Measurements from ENCODE around the gene PGA3. TPM values are rescaled to one million over a fixed set of nuclear protein-coding genes. Genes with fewer than 3 reads are reported as not detected.
"Not testable (repeated sequence)": the region's sequence is repeated elsewhere in the genome, so short reads cannot be mapped to it uniquely, and the experiment has no call there.

Gene PGA3
- polyA plus RNA-seq, 1 donor from 2014 or later, result not detected

GRCh38 chr11:61183645-61184044, 19.7 kb upstream of the PGA3 start:
- Mint-ChIP-seq H3K4me1 (peaks cover 0 to 3% (median 2%) of the 10 kb centered on the region in 3 donors), H3K27me3 (peaks cover 4% of the 10 kb centered on the region), H3K27ac (no peak overlapping the region), H3K4me3 (peak overlapping the region in 1 of 4 donors; percentile 65), H3K9me3 (no peaks in the 10 kb centered on the region), H3K36me3 (no peaks in the 10 kb centered on the region)

GRCh38 chr11:61186504-61186903, 16.8 kb upstream of the PGA3 start:
- no peak overlapping the region for H3K27ac Mint-ChIP-seq
- H3K36me3 Mint-ChIP-seq, result no peaks in the 10 kb centered on the region
- no peak overlapping the region for H3K4me3 Mint-ChIP-seq
- peaks cover 0 to 5% (median 3%) of the 10 kb centered on the region in 3 donors for H3K4me1 Mint-ChIP-seq
- H3K9me3 Mint-ChIP-seq, result peaks cover 0 to 4% (median 0%) of the 10 kb centered on the region in 3 donors
- H3K27me3 Mint-ChIP-seq, result no peaks in the 10 kb centered on the region

- Mint-ChIP-seq H3K36me3 (no peaks in the 10 kb centered on the region), H3K9me3 (peaks cover 0 to 4% (median 0%) of the 10 kb centered on the region in 3 donors), H3K4me1 (peaks cover 0 to 5% (median 3%) of the 10 kb centered on the region in 3 donors), H3K27me3 (peaks cover 3% of the 10 kb centered on the region), H3K27ac (no peak overlapping the region), H3K4me3 (no peak overlapping the region)
These were observed 15.7 kb upstream of the PGA3 start for GRCh38 chr11:61187505-61188130.

- H3K27ac Mint-ChIP-seq, result peak overlapping the region in 1 of 3 donors; percentile 10
- peaks cover 0 to 5% (median 3%) of the 10 kb centered on the region in 3 donors for H3K4me1 Mint-ChIP-seq
- H3K36me3 Mint-ChIP-seq, result no peaks in the 10 kb centered on the region
- H3K9me3 Mint-ChIP-seq, result peaks cover 0 to 4% (median 0%) of the 10 kb centered on the region in 3 donors
- peaks cover 8% of the 10 kb centered on the region for H3K27me3 Mint-ChIP-seq
- H3K4me3 Mint-ChIP-seq, result no peak overlapping the region
These were observed 13.4 kb upstream of the PGA3 start for GRCh38 chr11:61189933-61190332.

- Mint-ChIP-seq H3K9me3 (peaks cover 0 to 4% (median 0%) of the 10 kb centered on the region in 3 donors), H3K4me3 (no peak overlapping the region), H3K36me3 (no peaks in the 10 kb centered on the region), H3K4me1 (peaks cover 0 to 3% (median 0%) of the 10 kb centered on the region in 3 donors), H3K27ac (no peak overlapping the region), H3K27me3 (peaks cover 15% of the 10 kb centered on the region)
These were observed 9.7 kb upstream of the PGA3 start for GRCh38 chr11:61193596-61193995.

GRCh38 chr11:61194169-61194671, 9.1 kb upstream of the PGA3 start:
- peaks cover 18% of the 10 kb centered on the region for H3K27me3 Mint-ChIP-seq
- H3K4me3 Mint-ChIP-seq, result no peak overlapping the region
- peaks cover 0 to 3% (median 0%) of the 10 kb centered on the region in 3 donors for H3K4me1 Mint-ChIP-seq
- peaks cover 0 to 8% (median 2%) of the 10 kb centered on the region in 3 donors for H3K9me3 Mint-ChIP-seq
- no peaks in the 10 kb centered on the region for H3K36me3 Mint-ChIP-seq
- no peak overlapping the region for H3K27ac Mint-ChIP-seq

- peaks cover 18% of the 10 kb centered on the region for H3K27me3 Mint-ChIP-seq
- peaks cover 0 to 8% (median 2%) of the 10 kb centered on the region in 3 donors for H3K9me3 Mint-ChIP-seq
- H3K27ac Mint-ChIP-seq, result no peak overlapping the region
- peaks cover 2% of the 10 kb centered on the region for H3K36me3 Mint-ChIP-seq
- no peak overlapping the region for H3K4me3 Mint-ChIP-seq
- peaks cover 0 to 3% (median 0%) of the 10 kb centered on the region in 3 donors for H3K4me1 Mint-ChIP-seq
These were observed 8.2 kb upstream of the PGA3 start for GRCh38 chr11:61194981-61195695.

- H3K4me3 Mint-ChIP-seq, result no peak overlapping the region
- H3K36me3 Mint-ChIP-seq, result peaks cover 3% of the 10 kb centered on the region
- H3K27me3 Mint-ChIP-seq, result peaks cover 18% of the 10 kb centered on the region
- H3K9me3 Mint-ChIP-seq, result peaks cover 0 to 8% (median 2%) of the 10 kb centered on the region in 3 donors
- H3K27ac Mint-ChIP-seq, result no peak overlapping the region
- peaks cover 0 to 3% (median 0%) of the 10 kb centered on the region in 3 donors for H3K4me1 Mint-ChIP-seq
These were observed 7.6 kb upstream of the PGA3 start for GRCh38 chr11:61195719-61196118.

GRCh38 chr11:61198361-61198760, 5.0 kb upstream of the PGA3 start:
- H3K36me3 Mint-ChIP-seq, result peaks cover 3% of the 10 kb centered on the region
- H3K4me1 Mint-ChIP-seq, result peaks cover 0 to 3% (median 0%) of the 10 kb centered on the region in 3 donors
- peaks cover 19% of the 10 kb centered on the region for H3K27me3 Mint-ChIP-seq
- H3K27ac Mint-ChIP-seq, result no peak overlapping the region
- H3K4me3 Mint-ChIP-seq, result no peak overlapping the region
- H3K9me3 Mint-ChIP-seq, result peaks cover 0 to 3% (median 2%) of the 10 kb centered on the region in 3 donors

- peaks cover 3% of the 10 kb centered on the region for H3K36me3 Mint-ChIP-seq
- peaks cover 18% of the 10 kb centered on the region for H3K27me3 Mint-ChIP-seq
- peaks cover 0 to 3% (median 0%) of the 10 kb centered on the region in 3 donors for H3K4me1 Mint-ChIP-seq
- H3K9me3 Mint-ChIP-seq, result peaks cover 0 to 3% (median 2%) of the 10 kb centered on the region in 3 donors
- no peak overlapping the region for H3K27ac Mint-ChIP-seq
- H3K4me3 Mint-ChIP-seq, result no peak overlapping the region
These were observed 4.3 kb upstream of the PGA3 start for GRCh38 chr11:61198948-61199523.

- Mint-ChIP-seq H3K36me3 (peaks cover 3% of the 10 kb centered on the region), H3K4me3 (peak overlapping the region in 1 of 4 donors; percentile 46), H3K27me3 (peaks cover 15% of the 10 kb centered on the region), H3K27ac (no peak overlapping the region), H3K4me1 (peaks cover 0 to 3% (median 0%) of the 10 kb centered on the region in 3 donors), H3K9me3 (peaks cover 0 to 3% (median 2%) of the 10 kb centered on the region in 3 donors)
These were observed 1.8 kb upstream of the PGA3 start for GRCh38 chr11:61201476-61201875.

GRCh38 chr11:61203873-61204272, 558 bp downstream of the PGA3 start:
- H3K36me3 Mint-ChIP-seq, H3K9me3 Mint-ChIP-seq, H3K4me3 Mint-ChIP-seq, H3K27ac Mint-ChIP-seq, H3K4me1 Mint-ChIP-seq: not testable (repeated sequence)
- peaks cover 14% of the 10 kb centered on the region for H3K27me3 Mint-ChIP-seq

- not testable (repeated sequence) for H3K27ac Mint-ChIP-seq, H3K4me1 Mint-ChIP-seq, H3K9me3 Mint-ChIP-seq, H3K4me3 Mint-ChIP-seq, H3K36me3 Mint-ChIP-seq
- peaks cover 11% of the 10 kb centered on the region for H3K27me3 Mint-ChIP-seq
These were observed 1.3 kb downstream of the PGA3 start for GRCh38 chr11:61204502-61205059.

- not testable (repeated sequence) for H3K4me1 Mint-ChIP-seq, H3K9me3 Mint-ChIP-seq
These were observed 4.5 kb downstream of the PGA3 start for GRCh38 chr11:61207636-61208310.

More at GRCh38 chr11:61207636-61208310, 4.5 kb downstream of the PGA3 start:
- H3K36me3 Mint-ChIP-seq, H3K4me3 Mint-ChIP-seq, H3K27ac Mint-ChIP-seq: not testable (repeated sequence)
- peaks cover 13% of the 10 kb centered on the region for H3K27me3 Mint-ChIP-seq

Data from IgD-negative memory B cell (primary cell).